GM18517 (cell line): ENCODE data around the gene WNT6.

Experiments
- ATAC-seq: cut with Tn5 transposase; IDR thresholded peaks from one replicate; pipeline ENCODE4 v1.9.1; 2021; ENCODE audit warnings: mild to moderate bottlenecking, moderate library complexity; ENCODE audit not compliant: unreplicated experiment

WNT6 gene

DNA sequence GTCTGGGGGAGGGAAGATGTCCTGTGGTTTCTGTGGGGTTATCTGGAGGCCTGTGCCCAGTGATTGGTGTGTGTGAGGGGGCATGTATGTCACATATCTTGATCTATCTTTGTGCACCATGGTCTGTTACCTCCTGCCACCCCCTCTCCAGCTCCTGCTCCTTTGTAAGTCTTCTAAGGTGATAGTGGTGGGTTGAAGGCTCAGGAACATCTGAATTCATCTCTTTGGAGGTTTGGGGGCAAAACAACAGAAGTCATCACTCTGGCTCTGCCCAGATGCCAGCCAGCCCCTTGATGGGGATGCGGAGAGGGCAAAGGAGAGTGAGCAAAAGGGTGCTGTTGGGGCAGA, 2.7 kb upstream of the WNT6 start:
- ATAC-seq, result no peak

DNA sequence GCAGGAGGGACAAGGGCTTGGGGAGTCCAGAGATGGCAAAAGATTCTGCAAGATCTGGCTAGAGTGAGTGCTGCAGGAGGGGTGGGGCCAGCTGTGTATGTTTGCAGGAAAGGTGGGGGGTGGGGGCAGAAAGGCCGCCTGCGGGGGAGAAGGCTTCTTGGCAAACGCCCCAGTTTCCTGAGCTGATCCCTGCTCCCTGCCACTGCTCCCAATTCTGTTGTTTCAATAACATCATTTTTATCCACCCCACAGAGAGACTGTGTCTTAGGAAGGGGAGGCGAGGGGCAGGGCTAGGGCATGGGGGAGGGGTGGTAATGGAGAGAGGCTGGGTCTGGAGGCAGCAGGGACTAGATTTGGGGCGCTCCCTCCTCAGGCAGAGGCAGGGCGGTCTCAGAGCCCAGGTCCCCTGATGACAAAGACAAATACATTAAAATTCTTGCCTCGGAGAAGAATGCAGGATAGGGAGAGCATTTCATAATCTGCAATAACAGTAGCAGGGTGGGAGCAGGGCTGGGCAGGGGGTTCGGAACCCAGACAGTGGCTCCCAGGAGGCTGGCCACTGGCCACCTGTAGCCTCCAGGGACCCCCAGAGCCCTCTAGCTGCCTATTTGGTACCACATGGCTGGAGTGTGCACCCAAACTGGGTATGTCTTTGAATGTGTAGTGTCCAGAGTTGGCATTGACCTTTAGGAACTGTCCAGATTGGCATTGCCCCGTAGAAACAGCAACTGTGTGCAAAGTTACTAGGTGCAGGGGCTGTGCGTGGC, 2.1 kb upstream of the WNT6 start:
- ATAC-seq, result no peak

DNA sequence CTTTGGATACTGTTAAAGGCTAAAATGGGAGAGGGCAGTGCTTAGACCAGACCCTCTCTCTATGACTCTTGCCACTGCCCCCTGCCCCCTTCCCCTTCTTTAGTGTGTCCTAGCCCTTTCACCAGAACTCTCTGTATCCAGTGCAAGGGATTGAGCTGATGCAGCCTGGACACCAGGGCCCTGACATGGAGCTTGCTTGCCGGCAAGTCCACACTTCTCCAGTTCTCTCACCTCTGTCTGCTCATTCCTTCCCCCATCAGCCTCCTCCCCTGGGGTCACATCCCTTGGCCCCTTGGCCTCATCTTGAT, 1.5 kb upstream of the WNT6 start:
- no peak for ATAC-seq

DNA sequence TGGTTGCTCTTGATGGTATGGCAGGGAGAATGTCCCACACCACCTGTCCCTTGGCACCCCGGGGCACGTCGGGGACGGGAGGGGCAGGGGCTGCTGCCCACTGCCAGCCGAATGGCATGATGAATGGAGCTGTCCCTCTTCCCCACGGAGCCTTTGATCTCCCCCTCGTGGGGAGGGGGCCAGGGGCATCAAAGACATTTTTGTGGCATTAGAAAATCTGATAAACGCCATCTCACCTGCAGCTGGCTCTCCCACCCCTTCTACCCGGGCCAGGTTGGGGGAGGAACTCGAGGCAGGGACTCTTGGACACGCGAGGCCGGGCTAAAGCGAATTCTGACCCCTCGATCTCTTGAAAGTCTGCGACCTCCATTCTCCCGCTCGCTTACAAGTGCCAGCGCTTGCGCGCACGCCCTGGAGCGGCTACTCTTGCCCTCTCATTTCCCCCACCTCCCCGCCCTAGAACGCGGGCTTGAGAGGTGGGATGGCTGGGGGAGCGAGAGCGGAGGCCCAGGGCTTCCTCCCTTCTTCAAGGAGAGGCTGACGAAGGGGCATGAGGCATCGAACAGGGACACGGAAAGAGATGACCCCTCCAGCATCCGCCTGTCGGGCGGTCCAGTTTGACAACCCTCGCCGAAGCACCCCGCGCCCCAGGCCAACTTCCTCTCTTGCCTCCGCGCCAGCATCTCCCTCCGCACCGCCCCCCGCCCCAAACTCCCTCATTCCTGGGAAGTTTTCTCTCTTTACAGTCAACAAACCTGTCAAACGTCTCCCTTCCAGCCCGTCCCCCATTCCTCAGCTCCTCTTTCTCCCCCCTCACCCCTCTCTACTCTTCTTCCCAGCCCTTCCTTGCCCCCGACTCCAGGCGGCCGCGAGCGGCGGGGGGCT, 692 bp upstream of the WNT6 start:
- ATAC-seq, result no peak

DNA sequence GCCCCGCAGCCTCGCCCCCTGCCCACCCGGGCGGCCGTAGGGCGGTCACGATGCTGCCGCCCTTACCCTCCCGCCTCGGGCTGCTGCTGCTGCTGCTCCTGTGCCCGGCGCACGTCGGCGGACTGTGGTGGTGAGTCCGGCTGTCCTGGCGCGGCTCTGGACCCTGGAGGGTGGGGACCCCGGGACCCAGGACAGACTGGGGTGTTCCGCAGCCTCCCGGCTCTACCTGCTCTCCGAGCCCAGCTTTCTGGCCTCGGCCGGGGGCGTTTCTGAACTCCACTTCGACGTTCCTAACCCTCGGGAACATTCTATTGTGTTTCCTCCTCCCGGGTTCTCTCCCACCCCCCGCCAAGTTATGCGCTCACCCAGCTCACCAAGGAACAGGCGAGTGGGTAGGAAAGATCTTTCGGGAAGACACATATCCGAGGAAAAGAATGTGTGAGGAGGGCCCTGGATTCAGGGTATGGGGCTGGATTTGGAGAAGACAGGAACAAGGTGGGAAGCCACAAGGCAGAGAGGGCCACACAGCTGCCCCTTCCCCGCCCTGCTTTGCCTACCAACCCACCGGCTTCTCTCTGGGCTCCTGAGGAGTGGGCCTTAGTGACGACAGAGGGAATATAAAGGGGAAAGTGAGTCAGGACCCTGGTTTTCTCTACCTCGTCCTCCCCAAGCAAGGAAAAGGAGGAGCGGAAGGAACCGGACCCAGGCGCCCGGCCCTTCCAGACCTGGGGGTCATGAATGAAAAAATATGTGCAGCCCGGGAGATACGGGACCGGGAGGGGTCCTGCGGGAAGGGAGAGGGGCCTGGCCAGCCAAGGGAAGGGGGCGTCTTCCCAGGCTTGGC, 605 bp downstream of the WNT6 start:
- ATAC-seq, result no peak

DNA sequence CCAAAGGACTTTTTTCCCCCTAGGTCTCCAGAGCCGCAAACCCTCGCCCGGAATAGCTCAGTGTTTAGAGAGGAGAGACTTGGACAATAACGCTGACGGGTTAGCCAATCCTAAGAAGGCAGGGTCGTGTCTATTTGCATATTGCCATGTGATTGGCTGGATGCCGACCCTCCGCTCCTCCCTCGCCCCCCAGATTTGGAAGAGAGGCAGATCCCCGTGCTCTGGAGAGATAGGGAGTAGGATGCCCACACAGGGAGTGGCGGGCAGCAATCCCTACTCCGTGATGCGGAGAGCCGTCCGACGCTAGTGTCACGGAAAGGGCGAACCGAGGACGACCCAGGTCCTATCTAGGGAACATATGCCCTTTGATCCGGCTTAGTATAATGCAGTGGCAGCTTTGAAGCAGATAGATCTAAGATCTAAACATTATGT, 1.4 kb downstream of the WNT6 start:
- no peak for ATAC-seq

DNA sequence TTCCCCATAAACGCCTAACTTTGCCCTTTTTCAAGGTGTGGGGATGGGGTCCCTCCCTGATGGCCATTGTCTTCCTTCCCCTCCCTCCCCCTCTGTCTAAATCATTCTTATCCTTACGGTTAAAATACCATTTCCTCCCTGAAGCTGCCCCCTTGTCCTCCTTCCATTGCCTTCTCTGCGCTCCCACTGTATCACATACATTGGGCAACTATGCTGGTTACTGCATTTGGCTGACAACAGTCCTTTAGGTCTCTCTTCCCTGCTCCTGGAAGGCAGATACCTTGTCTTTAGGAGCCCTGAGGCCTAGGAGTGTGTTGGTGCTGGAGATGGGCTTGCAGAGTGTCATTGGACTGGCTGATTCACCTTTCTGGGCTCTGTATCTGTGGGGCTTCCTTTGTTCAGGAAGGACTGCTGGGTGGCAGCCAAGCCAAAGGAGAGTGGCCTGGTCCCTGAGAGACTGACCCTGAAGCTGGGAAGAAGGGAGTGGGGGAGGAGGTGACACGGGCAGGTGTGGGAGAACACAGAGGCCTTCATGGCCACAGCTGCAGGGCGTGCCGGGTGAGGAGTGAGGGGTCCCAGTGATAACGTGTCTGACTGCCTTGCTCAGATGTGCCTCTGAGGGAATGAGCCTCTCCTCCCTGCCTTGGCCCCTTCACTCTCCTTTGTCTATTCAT, 2.2 kb downstream of the WNT6 start:
- no peak for ATAC-seq

DNA sequence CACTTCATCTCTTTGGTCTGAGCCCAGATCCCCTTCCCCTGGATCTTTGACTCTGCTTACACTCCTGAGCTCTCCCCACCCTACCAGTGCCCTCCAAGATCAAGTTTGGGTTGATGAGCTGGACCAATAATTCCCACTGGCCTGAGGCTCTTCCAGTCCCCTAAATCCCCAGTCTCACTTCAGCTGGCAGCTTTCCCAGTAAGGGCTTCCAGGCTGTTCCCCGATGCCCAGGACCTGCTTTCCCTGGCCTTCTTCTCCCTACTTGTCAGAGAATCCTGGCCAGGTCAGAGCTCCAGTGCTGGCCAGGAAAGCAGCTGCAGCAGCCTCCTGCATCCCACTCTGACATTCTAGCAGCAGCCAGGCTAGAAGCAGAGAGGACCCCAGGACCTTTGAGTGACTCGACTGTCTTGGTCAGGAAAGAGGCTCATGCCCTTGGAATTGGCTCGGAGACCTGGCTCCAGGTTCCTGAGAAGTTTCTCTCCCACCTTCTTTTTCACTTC, 3.5 kb downstream of the WNT6 start:
- no peak for ATAC-seq

DNA sequence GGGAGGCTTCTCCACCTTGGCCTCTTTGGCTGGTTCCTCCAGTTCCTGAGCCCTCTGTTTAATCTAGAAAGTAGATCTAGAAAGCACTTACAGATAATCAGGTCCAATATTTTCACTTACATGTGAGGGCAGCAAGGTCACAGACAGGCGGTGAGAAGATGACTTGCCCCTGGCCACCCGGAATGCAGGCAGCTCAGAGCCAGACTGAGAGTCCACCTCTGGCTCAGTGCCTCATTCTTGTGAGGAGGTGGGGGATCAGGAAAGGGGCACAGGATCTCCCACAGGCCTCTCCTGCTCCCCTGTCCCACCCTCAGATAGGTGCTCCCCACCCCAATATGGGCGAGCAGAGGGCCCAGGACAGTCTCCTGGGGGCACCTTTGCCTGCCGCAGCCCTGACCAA, 5.8 kb downstream of the WNT6 start:
- no peak for ATAC-seq

DNA sequence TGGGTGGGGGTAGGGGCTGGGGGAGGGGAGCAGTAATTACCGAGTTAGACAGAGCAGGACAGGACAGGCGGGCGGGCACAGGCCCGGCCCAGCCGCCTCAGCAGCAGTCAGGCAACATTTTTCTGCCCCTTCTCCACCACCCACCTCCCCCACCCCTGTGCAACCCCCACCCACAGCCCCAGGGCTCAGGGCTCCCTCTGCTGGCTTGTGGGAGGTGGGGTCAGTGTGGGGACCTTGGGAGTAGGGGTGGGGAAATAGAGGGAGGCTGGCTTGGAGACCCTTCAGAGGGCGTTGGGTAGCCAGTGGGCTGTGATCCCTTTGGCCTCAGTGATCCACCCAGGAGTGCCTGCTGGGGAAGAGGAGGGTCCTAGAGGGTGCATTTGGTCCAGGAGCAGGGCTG, 6.4 kb downstream of the WNT6 start:
- ATAC-seq, result no peak

DNA sequence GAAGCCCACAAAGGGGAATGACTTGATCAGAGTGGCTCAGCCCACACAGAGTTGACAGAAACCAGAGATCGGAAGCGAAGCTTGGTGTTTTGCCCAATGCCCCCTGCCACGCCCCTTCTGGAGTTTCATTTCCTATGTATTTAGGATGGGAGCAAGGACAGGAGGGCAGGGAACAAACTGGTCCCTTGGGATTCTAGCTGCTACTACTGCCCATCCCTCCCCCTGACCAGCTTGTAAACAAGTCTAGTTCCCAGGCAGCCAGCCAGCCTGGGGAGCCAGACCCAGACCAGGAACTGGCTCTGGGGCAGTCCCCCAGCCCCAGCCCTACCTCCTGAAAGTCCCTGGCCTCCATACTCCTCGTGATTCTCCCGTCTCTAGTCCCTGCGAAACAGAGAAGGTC, 8.3 kb downstream of the WNT6 start:
- ATAC-seq, result no peak

DNA sequence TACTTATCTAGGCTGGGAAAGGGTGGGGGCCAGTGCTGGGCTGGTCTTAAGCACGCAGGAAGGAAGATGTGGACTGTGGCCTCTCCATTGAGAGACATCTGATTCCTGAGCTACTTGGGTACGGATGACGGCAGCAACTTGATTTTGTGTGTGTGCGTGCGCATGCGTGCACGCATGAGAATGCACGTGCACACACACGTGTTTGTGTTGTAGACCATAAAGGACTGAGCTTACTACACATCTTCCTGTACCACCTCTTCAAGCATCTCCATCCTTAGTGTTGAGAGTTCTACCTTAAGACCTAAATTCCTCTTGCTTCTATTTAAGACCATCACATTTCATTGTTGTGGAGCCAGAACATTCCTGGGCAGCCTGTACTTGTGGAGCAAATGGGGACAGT, 9.5 kb downstream of the WNT6 start:
- no peak for ATAC-seq

DNA sequence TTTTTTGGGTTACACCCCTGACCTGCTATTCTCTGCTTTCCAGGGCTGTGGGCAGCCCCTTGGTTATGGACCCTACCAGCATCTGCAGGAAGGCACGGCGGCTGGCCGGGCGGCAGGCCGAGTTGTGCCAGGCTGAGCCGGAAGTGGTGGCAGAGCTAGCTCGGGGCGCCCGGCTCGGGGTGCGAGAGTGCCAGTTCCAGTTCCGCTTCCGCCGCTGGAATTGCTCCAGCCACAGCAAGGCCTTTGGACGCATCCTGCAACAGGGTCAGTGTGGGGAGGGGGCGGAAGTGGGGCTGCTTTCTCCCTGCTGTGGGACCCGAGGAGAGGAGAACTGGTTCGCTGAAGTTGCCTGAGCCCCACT, 11.4 kb downstream of the WNT6 start:
- no peak for ATAC-seq

DNA sequence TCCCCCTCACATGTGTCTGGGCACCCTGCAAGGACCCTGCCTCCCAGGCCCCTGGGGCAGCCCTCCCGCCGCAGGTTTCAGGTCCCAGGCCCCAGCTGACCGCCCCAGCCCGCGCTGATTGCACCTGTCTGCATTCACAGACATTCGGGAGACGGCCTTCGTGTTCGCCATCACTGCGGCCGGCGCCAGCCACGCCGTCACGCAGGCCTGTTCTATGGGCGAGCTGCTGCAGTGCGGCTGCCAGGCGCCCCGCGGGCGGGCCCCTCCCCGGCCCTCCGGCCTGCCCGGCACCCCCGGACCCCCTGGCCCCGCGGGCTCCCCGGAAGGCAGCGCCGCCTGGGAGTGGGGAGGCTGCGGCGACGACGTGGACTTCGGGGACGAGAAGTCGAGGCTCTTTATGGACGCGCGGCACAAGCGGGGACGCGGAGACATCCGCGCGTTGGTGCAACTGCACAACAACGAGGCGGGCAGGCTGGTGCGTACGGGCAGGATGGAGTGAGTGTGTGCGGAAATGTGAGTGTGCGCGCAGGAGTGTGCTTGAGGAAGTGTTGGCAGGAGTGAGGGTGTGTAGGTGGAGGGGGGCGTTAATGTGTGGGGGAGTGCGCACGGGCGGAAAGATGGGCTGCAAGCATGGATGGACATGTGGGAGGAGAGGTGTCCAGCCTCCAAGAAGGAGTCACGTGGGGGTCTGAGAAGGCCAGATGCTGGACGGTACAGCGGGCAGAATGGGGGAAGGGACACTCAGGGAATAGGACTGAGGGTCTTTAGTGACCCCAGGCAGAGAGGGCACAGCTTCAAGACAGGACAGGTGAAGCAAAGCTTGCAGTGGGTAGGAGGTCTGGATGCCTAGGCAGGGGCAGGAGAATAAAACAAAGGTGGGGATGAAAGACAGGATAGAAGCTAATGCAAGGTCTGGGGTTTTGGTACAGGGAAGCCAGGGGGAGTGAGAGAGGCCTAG, 12.0 kb downstream of the WNT6 start:
- ATAC-seq, result no peak

DNA sequence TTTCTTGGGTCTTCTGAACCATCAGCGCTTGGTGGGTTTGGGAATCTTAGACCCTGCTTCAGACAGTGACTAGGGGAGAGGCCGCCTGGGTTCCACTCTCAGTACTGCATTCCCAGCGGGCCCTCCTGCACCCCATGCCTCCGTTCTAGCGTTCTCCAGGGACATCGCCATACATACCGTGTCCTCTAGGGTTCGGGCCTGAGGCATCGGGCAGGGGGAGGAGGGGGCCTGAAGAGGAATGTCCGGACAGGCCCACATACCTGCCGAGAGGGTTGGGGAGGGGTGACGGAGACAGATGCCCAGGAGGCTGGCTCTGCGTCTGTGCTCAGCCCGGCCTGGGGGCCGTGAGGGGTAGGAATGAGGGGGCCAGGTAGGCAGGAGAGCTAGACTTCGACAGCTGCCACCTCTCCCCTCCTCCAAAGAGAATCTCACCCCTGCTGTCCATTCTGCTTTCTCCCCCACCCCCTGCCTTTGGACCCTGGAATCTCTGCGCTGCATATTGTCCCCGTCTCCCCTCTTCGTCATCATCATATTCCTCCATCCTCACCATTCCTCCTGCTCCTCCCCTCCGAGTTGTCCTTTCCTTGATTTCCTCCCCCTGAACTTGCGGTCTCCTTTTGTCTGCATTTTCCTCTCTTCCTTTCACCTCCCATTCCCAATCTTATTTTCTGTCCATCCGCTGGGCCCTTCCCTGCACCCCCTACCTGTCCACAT, 13.2 kb downstream of the WNT6 start:
- ATAC-seq, result no peak

DNA sequence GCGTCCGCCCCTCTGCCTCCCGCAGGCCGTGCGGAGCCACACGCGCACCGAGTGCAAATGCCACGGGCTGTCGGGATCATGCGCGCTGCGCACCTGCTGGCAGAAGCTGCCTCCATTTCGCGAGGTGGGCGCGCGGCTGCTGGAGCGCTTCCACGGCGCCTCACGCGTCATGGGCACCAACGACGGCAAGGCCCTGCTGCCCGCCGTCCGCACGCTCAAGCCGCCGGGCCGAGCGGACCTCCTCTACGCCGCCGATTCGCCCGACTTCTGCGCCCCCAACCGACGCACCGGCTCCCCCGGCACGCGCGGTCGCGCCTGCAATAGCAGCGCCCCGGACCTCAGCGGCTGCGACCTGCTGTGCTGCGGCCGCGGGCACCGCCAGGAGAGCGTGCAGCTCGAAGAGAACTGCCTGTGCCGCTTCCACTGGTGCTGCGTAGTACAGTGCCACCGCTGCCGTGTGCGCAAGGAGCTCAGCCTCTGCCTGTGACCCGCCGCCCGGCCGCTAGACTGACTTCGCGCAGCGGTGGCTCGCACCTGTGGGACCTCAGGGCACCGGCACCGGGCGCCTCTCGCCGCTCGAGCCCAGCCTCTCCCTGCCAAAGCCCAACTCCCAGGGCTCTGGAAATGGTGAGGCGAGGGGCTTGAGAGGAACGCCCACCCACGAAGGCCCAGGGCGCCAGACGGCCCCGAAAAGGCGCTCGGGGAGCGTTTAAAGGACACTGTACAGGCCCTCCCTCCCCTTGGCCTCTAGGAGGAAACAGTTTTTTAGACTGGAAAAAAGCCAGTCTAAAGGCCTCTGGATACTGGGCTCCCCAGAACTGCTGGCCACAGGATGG, 14.0 kb downstream of the WNT6 start:
- ATAC-seq, result no peak

DNA sequence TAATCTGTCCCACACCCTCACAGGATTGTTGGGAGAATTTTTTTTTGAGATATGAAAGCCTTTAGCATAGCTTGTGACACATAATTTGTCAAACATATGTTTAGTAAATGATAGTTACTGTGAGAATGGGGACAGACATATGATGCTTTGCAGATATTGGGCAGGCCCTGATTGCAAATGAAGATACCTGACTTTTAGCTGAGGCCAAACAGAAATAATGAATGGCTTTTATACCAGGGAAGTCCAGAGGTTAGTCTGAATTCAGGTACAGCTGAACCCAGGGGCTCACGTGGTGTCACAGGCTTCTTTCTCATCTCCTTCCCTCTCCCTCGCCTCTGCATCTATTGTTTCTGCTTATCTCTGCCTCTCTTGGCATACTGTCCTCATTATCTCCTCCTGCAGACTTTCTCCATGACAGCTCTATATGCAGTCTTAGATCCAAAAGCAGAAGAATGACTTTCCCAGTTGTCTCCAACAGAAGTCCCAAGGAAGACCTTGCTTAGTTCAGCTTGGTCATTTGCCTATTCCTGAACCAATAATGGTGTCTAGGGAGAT, 16.2 kb downstream of the WNT6 start:
- no peak for ATAC-seq
